ENCODE data around the gene NT5DC1.

DNA sequence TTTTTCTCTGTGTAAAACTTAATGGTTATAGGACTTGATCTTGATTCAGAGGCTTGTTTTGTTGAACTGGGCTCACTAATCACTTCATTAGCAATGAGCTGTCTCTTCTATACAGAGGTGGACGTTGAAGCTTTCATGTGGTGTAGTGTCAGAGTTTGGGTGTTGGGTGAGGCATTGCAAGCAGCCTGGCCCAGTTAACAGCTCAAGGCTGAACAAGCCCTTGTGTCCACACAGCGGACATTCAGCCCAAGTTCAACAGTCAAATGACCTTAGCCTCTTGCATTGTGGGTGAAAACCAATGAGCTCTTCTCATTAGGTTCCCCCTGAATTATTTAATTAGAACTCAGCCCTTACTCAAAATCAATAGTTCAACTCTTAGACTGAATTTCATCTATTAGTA, 12.7 kb downstream of the NT5DC1 start:
- TF ChIP-seq, protein P1, sequence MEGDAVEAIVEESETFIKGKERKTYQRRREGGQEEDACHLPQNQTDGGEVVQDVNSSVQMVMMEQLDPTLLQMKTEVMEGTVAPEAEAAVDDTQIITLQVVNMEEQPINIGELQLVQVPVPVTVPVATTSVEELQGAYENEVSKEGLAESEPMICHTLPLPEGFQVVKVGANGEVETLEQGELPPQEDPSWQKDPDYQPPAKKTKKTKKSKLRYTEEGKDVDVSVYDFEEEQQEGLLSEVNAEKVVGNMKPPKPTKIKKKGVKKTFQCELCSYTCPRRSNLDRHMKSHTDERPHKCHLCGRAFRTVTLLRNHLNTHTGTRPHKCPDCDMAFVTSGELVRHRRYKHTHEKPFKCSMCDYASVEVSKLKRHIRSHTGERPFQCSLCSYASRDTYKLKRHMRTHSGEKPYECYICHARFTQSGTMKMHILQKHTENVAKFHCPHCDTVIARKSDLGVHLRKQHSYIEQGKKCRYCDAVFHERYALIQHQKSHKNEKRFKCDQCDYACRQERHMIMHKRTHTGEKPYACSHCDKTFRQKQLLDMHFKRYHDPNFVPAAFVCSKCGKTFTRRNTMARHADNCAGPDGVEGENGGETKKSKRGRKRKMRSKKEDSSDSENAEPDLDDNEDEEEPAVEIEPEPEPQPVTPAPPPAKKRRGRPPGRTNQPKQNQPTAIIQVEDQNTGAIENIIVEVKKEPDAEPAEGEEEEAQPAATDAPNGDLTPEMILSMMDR (conservative IDR thresholded peaks at IDR 0.05 in 1 of 2, IDR thresholded peaks at IDR 0.05 in 1 of 2; ENCODE audit: extremely low read depth in 1 of 2, insufficient read depth in 1 of 2, low read depth in 1 of 2, low read length in 2 of 2) = no peak
- TF ChIP-seq EZH2 (IDR thresholded peaks at IDR 0.05; ENCODE audit: borderline replicate concordance, low read length) = no peak

Measured in mammary epithelial cell (primary cell).